GM12874 (cell line): ENCODE measurements around the gene SDK1.

Source experiments
- TF ChIP-seq, protein P1 (sequence below): IDR thresholded peaks from 2 replicates; pipeline ENCODE4 v1.5.1; 2011; ENCODE audit warnings: low read depth, mild to moderate bottlenecking, control low read depth, low read length, moderate library complexity; ENCODE audit not compliant: insufficient read depth

Gene SDK1

DNA sequence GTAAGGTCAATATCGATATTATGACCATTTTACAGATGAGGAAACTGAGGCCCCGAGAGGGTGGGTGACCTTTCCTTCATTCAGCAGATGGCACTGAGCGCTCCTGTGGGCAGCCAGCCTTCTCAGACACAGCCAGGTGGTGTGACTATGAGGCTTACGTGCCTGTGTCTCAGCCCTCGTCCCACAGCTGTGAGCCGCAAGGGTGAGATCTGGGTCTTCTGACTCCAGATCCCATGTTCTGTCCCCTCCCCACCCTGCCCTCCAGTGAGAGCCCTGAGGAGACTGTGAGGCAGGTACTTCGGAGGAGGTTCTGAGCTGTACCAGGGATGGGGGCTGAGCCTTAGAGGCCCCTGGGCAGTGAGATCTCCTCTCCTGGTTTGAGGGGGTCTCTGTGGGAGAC lies 767.2 kb downstream of the SDK1 start:
- TF ChIP-seq, protein P1, sequence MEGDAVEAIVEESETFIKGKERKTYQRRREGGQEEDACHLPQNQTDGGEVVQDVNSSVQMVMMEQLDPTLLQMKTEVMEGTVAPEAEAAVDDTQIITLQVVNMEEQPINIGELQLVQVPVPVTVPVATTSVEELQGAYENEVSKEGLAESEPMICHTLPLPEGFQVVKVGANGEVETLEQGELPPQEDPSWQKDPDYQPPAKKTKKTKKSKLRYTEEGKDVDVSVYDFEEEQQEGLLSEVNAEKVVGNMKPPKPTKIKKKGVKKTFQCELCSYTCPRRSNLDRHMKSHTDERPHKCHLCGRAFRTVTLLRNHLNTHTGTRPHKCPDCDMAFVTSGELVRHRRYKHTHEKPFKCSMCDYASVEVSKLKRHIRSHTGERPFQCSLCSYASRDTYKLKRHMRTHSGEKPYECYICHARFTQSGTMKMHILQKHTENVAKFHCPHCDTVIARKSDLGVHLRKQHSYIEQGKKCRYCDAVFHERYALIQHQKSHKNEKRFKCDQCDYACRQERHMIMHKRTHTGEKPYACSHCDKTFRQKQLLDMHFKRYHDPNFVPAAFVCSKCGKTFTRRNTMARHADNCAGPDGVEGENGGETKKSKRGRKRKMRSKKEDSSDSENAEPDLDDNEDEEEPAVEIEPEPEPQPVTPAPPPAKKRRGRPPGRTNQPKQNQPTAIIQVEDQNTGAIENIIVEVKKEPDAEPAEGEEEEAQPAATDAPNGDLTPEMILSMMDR = no peak

DNA sequence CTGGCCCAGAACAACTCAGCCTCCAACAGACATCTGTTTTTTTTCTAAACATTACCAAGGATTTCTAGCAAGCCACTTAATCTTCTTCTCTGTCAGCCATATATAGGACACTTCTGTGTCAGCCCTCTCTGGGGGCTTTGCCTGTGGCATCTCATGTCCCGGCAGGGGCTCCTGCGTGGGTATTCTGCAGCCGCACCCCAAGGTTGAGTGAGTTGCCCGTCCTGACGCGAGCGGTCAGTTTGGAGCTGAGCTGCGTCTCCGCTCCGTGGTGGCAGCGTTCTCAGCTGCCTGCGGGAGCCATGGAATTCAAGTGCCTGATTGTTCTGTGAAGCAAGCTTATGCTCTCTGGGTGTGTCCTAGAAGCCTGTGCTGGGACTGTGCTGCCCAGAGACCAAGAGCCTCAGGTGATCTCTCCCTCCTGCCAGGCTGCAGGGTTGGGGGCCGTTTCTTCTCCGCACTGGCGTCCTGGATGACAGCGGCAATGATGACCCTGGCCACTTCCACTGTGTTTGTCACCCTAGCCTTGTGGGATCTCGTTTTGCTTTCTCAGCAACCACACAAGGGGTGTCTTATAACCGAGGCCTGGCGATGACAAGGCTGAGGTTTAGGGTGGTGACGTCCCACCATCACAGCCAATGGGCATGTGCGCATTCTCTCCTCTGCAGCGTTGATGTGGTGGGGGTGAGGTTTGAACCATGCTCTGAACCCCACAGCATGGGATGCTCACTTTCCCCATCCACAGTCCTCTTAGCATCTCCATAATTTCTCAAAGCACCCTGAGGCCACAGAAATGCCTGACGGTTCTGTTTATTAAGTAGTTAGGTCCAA lies 768.4 kb downstream of the SDK1 start:
- TF ChIP-seq, protein P1 = no peak

DNA sequence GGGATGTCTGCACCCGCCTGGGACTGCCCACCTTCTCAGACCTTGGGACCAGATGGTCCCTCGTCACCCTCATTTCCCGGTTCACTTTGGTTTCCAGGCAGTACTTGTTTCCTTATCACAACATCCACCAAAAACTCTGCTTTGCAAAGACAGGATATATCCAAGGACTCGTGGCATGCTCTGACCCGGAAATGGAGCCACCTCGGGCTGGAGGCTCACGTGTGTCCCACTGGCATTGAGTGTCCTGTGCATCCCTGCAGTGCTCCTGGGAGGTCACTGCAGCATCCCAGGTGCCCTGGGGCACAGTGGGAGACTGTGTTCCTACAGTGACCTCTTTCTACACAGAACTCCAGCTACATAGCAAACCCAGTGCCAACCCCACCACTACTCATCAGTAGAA lies 769.2 kb downstream of the SDK1 start:
- TF ChIP-seq, protein P1 = no peak

DNA sequence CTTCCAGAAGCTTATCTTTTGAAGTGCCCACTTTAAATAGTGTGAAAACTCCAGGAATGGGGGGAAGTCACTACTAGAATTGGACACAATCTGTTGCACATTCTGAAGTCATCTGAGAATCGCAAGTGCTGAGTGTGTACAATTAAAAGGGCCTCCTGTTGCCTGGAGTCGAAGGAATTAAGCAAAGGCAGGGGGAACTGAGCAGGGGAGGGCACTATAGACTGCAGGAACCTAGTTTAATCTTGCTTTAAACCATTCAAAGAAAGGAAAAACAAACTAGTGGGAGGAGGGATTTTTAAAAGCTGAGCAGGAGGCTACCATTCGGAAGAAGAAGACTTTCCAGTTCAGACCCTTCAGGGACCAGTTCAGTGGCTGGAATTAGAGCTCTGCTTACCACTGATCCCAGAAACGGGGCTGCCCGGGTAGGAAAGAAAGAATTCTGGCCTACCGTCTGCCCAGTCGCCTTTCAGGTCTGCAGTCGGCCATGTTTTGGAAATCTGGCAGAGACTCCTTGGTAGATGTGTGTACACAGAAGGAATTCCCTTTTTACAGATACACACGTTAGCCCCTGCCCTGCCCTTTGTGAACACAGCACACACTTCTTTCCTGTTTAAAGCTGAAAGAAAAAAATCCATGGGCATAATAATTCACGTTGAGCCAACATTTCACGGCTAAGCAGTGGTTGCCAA lies 770.5 kb downstream of the SDK1 start:
- TF ChIP-seq, protein P1 = no peak

DNA sequence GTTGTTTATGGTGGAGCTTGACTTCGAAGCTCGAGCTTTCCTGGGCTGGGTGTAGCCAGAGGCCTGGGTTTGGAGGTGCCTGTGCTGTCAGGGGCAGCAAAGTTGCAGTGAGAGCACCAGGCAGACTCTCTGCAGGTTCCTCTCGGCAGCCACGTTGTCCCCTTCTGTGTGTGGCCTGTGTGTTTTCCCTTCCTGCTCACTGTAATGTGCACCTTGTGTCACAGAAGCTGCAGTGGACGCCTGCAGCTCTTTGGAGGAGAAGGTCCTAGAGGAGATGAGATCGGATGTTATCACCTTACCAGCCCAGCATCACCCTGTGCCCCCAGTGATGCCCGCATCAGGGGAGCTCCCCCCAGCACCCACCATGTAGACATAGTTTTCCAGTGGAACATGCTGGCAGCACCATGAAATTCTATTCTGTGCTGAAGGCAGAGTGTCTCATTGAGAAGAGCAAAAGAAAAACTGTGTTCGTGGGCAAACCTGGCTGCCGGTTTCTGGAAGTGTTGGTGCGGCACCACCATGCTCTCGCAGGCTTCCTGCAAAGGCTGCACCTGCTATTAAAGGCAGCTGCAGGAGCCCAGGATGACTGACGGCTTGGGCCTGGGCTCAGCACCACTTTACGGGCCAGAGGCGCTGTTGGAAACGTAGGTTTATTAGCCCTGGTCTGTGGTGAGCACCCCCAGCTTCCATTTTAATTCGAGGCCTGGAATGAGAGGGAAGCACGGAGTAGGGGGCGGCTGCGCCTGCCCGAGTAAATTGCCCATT lies 771.3 kb downstream of the SDK1 start:
- TF ChIP-seq, protein P1 = no peak

- TF ChIP-seq, protein P1 = no peak
Observed at GRCh38 chr7:4073052-4073451, 772.0 kb downstream of the SDK1 start.

- TF ChIP-seq, protein P1 = no peak
Observed at GRCh38 chr7:4073750-4074149, 772.7 kb downstream of the SDK1 start.
